Endothelial cell of umbilical vein (primary cell): ENCODE measurements around the gene CACNG8. TPM values are rescaled to one million over a fixed set of nuclear protein-coding genes. Genes with fewer than 3 reads are reported as not detected.

Experiments
- BruUV-seq: library from RNA; stranded (reverse); fragments of 400-500 nt; replicated peaks from 2 replicates; lab custom pipeline; 2021; lab: Mats Ljungman, UMichigan
- CTCF ChIA-PET: fragments of 300-600, 350-600 bp; sonication (Branson Sonifier 250); formaldehyde crosslinking; loops from one replicate; lab custom pipeline; 2021; ENCODE audit warnings: antibody characterized with exemption, inconsistent platforms; lab: Charles Lee
- POLR2A ChIA-PET: fragments of 300-600, 350-600 bp; sonication (Branson Sonifier 250); formaldehyde crosslinking; loops from one replicate; lab custom pipeline; 2021; ENCODE audit warnings: antibody characterized with exemption, inconsistent platforms; lab: Charles Lee
- DNase-seq: peaks from one replicate; pipeline ENCODE4 v3.0.0-alpha.2; 2011; ENCODE audit warnings: low read depth, low spot score
- FAIRE-seq: peaks from 2 replicates; lab custom pipeline; 2011; peaks lifted over from hg19 to GRCh38; lab: Jason Lieb, UNC
- H2AFZ ChIP-seq: 2 replicates; pipeline ENCODE4 v1.6.0; 2012; ENCODE audit warnings: low read depth, low read length, control low read depth, inconsistent platforms
- H3K27ac ChIP-seq: 2 replicates; pipeline ENCODE4 v1.5.1; 2011; ENCODE audit warnings: low read depth, mild to moderate bottlenecking, control low read depth, low read length, moderate library complexity; ENCODE audit not compliant: insufficient read depth
- H3K27me3 ChIP-seq, 2 experiments: 2 replicates each; pipeline versions ENCODE4 v1.6.0 to v1.6.1; 2011; ENCODE audit warnings: low read length in 2 of 2, mixed read lengths in 1 of 2; ENCODE audit not compliant: control insufficient read depth in 2 of 2, insufficient read depth in 2 of 2
- H3K36me3 ChIP-seq, 2 experiments: 2 replicates in 1 of 2; 3 replicates in 1 of 2; pipeline ENCODE4 v1.5.1; 2011; ENCODE audit warnings: low read length in 2 of 2, mild to moderate bottlenecking in 1 of 2, moderate library complexity in 1 of 2; ENCODE audit not compliant: control insufficient read depth in 2 of 2, insufficient read depth in 2 of 2; ENCODE audit errors: extremely low read depth in 1 of 2
- H3K4me1 ChIP-seq: 3 replicates; pipeline ENCODE4 v1.5.1; 2011; ENCODE audit warnings: mild to moderate bottlenecking, low read length; ENCODE audit not compliant: control insufficient read depth, insufficient read depth; ENCODE audit errors: extremely low read depth
- H3K4me2 ChIP-seq: 2 replicates; pipeline ENCODE4 v1.6.1; 2011; ENCODE audit warnings: low read length, control low read depth, mixed read lengths; ENCODE audit not compliant: insufficient read depth
- H3K4me3 ChIP-seq, 3 experiments: fragments of 200-600 bp in 1 of 3; sonication (generic), shearing (Covaris generic) in 1 of 3; replicated peaks in 1 of 3; 2 replicates each; pipeline ENCODE4 v1.5.1; 2011 to 2016; ENCODE audit warnings: control low read depth in 3 of 3, low read length in 3 of 3, mild to moderate bottlenecking in 2 of 3, inconsistent platforms in 1 of 3, low read depth in 1 of 3, moderate library complexity in 1 of 3; ENCODE audit not compliant: insufficient read depth in 1 of 3
- H3K79me2 ChIP-seq: 2 replicates; pipeline ENCODE4 v1.6.0; 2012; ENCODE audit warnings: low read length, inconsistent platforms; ENCODE audit not compliant: control insufficient read depth, insufficient read depth
- H3K9ac ChIP-seq: replicated peaks from 2 replicates; pipeline ENCODE3; 2011; ENCODE audit warnings: low read length, control low read depth; ENCODE audit not compliant: insufficient read depth; ENCODE audit errors: extremely low read depth
- H3K9me1 ChIP-seq: replicated peaks from 3 replicates; pipeline ENCODE4 v1.6.0; 2011; ENCODE audit warnings: mild to moderate bottlenecking, low read length; ENCODE audit not compliant: control insufficient read depth, insufficient read depth; ENCODE audit errors: extremely low read depth
- H3K9me3 ChIP-seq: replicated peaks from 2 replicates; pipeline ENCODE4 v1.5.1; 2012; ENCODE audit warnings: low read length, inconsistent platforms; ENCODE audit not compliant: control insufficient read depth, insufficient read depth
- H4K20me1 ChIP-seq: replicated peaks from 2 replicates; pipeline ENCODE3; 2011; ENCODE audit warnings: mild to moderate bottlenecking, low read length; ENCODE audit not compliant: control insufficient read depth, insufficient read depth; ENCODE audit errors: extremely low read depth
- EZH2 ChIP-seq: IDR thresholded peaks from 2 replicates; pipeline ENCODE4 v1.6.1; 2012; ENCODE audit warnings: borderline replicate concordance, low read depth, mild to moderate bottlenecking, moderate library complexity, low read length, inconsistent platforms; ENCODE audit not compliant: severe bottlenecking
- FOS ChIP-seq: IDR thresholded peaks from 2 replicates; pipeline ENCODE4 v1.6.1; 2011; ENCODE audit warnings: mild to moderate bottlenecking, low read length, moderate library complexity, borderline replicate concordance; ENCODE audit not compliant: insufficient read depth
- GATA2 ChIP-seq: IDR thresholded peaks from 2 replicates; pipeline ENCODE4 v1.7.0; 2011; ENCODE audit warnings: low read depth, mild to moderate bottlenecking, moderate library complexity, mixed read lengths, low read length; ENCODE audit not compliant: insufficient read length, insufficient read depth
- JUN ChIP-seq: IDR thresholded peaks from 2 replicates; pipeline ENCODE4 v1.6.1; 2011; ENCODE audit warnings: borderline replicate concordance, low read depth; ENCODE audit not compliant: insufficient read length, insufficient read depth
- MYC ChIP-seq: IDR thresholded peaks from one replicate; pipeline ENCODE4 v1.6.1; 2011; ENCODE audit warnings: mild to moderate bottlenecking, low read depth, low read length
- POLR2A ChIP-seq: IDR thresholded peaks from 2 replicates; pipeline ENCODE4 v1.6.1; 2012; ENCODE audit warnings: low read depth, mild to moderate bottlenecking, control low read depth, low read length
- POLR2AphosphoS5 ChIP-seq: IDR thresholded peaks from 2 replicates; pipeline ENCODE4 v1.6.1; 2012; ENCODE audit warnings: low read depth, mild to moderate bottlenecking, control low read depth, low read length, moderate library complexity; ENCODE audit not compliant: insufficient read depth
- dilution Hi-C: fragments of 300-500 bp; cut with MboI; formaldehyde crosslinking; loops from one replicate; pipeline ENCODE4 v1.15.0; 2019; ENCODE audit warnings: low sequenced_read_pairs; ENCODE audit not compliant: extremely low pct_ligation_motif_present
- intact Hi-C: fragments of 100-400 bp; cut with micrococcal nuclease; formaldehyde crosslinking; loops from one replicate; pipeline ENCODE4 v1.10.0; 2022
- polyA plus RNA-seq, 4 experiments: library from polyadenylated mRNA; depleted of rRNA in 3 of 4; stranded (reverse) in 3 of 4; unstranded in 1 of 4; fragments of >200 nt; gene quantifications; 2 replicates each; pipeline versions ENCODE4 v1.2.1 to v1.2.3, GENCODE V29; 2011 to 2012; ENCODE audit warnings: missing spikeins in 1 of 4
- total RNA-seq: library from RNA; stranded (reverse); gene quantifications from 2 replicates; pipeline ENCODE4 v1.2.3, GENCODE V29; 2021
- TF ChIP-seq, protein P1 (sequence below), 2 donors: IDR thresholded peaks; 1 replicate in 1 of 2; 2 replicates in 1 of 2; pipeline ENCODE4 v1.5.1; 2011; ENCODE audit warnings: low read length in 2 of 2, mild to moderate bottlenecking in 2 of 2, moderate library complexity in 2 of 2, control low read depth in 1 of 2, inconsistent platforms in 1 of 2, low read depth in 1 of 2; ENCODE audit not compliant: insufficient read depth in 1 of 2; ENCODE audit errors: extremely low read depth in 1 of 2
- TF ChIP-seq, protein P2 (sequence below): IDR thresholded peaks from 2 replicates; pipeline ENCODE4 v1.6.1; 2011; ENCODE audit not compliant: insufficient read depth, insufficient read length

The CACNG8 gene
- total and polyA plus RNA-seq, 2 donors (not counting 3 experiments of a cell fraction or from before 2014, with no cell fraction given) = 0.18 to 1.7 TPM

DNA sequence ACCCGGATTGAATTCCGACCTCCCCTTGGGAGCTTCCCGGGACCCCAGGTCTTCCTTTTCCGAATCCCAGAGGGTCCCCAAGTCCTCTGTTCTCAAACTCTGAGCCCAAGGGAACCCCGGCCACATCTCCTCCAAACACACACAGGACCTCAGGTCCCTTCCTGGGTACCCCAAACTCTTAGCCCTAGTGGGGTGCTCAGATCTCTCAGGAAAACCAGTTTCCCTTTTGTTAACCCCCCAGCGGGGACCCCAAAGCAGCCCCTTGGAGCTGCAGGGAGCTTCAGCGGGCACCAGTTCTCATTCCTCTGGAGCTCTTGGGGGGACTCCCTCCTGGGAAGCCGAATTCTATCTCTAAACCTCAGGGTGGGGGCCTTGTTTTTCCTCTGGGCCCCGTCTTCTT is 29.5 kb downstream of the CACNG8 start:
- FAIRE-seq = no peak
- peak overlapping the region; percentile 32 for H3K4me2 ChIP-seq

More for the DNA sequence above, 29.5 kb downstream of the CACNG8 start:
- Histone ChIP-seq H3K36me3 (no peaks in the 10 kb centered on the region), H3K4me3 (no peak overlapping the region), H3K4me1 (peaks cover 39% of the 10 kb centered on the region), H3K9ac (peak overlapping the region; percentile 70), H3K9me1 (no peaks in the 10 kb centered on the region), H3K27ac (peak overlapping the region; percentile 74), H2AFZ (peak overlapping the region; percentile 36), H3K27me3 (no peaks in the 10 kb centered on the region), H4K20me1 (no peaks in the 10 kb centered on the region), H3K9me3 (no peaks in the 10 kb centered on the region), H3K79me2 (no peaks in the 10 kb centered on the region)
- TF ChIP-seq MYC = no peak
- TF ChIP-seq, protein P1, sequence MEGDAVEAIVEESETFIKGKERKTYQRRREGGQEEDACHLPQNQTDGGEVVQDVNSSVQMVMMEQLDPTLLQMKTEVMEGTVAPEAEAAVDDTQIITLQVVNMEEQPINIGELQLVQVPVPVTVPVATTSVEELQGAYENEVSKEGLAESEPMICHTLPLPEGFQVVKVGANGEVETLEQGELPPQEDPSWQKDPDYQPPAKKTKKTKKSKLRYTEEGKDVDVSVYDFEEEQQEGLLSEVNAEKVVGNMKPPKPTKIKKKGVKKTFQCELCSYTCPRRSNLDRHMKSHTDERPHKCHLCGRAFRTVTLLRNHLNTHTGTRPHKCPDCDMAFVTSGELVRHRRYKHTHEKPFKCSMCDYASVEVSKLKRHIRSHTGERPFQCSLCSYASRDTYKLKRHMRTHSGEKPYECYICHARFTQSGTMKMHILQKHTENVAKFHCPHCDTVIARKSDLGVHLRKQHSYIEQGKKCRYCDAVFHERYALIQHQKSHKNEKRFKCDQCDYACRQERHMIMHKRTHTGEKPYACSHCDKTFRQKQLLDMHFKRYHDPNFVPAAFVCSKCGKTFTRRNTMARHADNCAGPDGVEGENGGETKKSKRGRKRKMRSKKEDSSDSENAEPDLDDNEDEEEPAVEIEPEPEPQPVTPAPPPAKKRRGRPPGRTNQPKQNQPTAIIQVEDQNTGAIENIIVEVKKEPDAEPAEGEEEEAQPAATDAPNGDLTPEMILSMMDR (IDR thresholded peaks at IDR 0.05; ENCODE audit: extremely low read depth in 1 of 2, insufficient read depth in 1 of 2, low read depth in 1 of 2, low read length in 2 of 2) = no peak
- TF ChIP-seq POLR2A = no peak
- TF ChIP-seq GATA2 = no peak
- TF ChIP-seq EZH2 = no peak
- no peak for TF ChIP-seq POLR2AphosphoS5
- TF ChIP-seq, protein P2, sequence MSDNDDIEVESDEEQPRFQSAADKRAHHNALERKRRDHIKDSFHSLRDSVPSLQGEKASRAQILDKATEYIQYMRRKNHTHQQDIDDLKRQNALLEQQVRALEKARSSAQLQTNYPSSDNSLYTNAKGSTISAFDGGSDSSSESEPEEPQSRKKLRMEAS = no peak
- TF ChIP-seq FOS = no peak
- TF ChIP-seq JUN = no peak
- ChIA-PET CTCF (interaction anchor here (1.4 to 3.0 kb wide), 4 partner anchors 8 to 38 kb away, joined by 4 to 11 read pairs (median 6); no protein-coding TSS in a partner anchor), POLR2A (no interaction called here)
- dilution Hi-C loops (no loop called here), intact Hi-C loops (no loop called here)
- no peak for DNase-seq
- TSS peak; percentile 41 for BruUV-seq
